NCI-H524 treated with DMSO at 0.1 percent for 48 hours (cell line): Measurements from ENCODE around the gene TMA7.

Experiments
- DNase-seq: peaks from one replicate; lab custom pipeline; 2025; lab: John Stamatoyannopoulos, UW

The TMA7 gene

DNA sequence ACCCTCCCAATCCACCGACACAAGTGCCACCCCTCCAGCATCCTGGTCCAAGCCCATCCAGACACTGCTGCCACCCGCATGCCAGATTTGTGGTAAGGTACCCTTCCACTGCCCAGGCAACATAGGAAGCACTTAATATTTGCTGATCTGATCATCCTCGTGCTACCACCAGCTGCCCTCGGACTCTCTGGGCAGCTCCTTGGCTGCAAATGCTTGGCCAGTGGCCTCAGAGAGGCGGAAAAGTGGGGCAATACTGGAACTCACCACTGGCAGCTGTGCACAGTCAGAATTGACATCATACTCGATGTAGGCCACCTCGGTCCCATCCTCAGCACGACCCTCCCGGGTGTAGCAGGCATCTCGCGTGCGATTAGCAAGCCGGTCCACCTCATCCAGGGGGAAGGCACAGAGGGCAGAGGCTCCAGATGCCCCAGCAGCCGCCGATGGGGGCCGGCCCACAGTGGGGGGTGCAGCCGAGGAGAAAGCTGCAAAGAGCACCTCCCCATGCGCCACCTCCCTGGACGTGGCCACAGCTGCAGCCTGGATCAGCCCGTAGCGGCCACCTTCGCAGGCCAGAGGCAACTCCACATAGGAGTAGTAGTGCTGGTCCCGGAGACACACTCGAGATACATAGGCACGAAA lies 16.7 kb upstream of the TMA7 start:
- DNase-seq, result no peak

- no peak for DNase-seq
Observed at GRCh38 chr3:48423883-48424695, 16.0 kb upstream of the TMA7 start.

GRCh38 chr3:48425281-48425812 lies 14.7 kb upstream of the TMA7 start:
- DNase-seq, result no peak

GRCh38 chr3:48426401-48426909 lies 13.6 kb upstream of the TMA7 start:
- no peak for DNase-seq

DNA sequence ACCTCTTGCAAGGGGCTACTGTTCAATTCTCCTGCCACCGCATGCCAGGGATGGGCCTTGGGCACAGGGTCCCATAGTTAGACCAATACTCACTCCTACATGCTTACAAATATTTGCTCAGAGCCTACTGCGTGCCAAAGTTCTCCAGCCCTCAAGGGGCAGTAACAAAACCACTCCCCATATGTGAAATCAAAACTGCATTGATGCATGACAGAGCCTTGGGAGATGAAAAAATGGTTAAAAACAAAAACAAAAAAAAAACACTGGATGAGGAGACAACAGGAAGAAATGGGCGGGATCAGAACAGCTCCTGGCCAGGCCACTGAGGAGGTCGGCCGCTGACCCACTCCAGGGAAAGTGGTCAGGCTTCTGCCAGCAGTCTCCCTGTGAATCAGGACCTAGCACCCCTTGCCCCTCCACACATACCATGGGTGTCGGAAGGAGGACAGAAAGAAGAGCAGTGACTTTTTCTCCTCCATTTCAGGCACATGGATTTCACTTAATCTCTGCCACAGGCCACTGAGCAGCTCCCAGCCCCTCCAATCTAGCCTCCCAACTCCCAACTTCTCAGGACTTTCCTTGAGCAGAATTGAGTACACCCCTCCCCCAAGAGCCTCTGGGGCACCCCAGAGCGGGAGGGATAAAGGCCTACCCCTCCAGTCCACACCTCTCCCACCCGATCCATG lies 13.0 kb upstream of the TMA7 start:
- no peak for DNase-seq

GRCh38 chr3:48427630-48427962 lies 12.5 kb upstream of the TMA7 start:
- DNase-seq, result no peak

DNA sequence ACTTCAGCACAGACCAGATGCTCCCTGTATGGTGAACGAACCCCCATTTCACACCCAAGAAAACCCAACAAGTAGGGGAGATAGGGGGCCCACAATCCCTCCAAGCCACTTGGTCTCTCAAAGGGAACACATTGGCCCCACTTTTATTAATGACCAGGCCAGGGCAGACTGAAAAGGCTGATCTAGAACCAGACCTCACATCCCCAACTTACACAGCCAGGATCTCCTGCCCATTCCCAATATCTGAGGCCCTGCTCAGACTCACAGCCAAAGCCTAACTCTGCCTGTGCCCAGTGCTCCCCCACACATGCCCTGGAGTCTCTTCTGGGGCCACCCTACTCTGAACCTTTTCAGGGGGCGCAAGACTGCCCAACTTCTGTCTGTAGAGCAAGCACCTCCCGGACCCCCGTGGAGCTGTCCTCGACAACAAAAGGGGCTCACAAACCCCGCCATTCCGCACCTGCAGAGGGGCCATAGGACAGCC lies 11.9 kb upstream of the TMA7 start:
- no peak for DNase-seq

GRCh38 chr3:48428572-48429316 lies 11.3 kb upstream of the TMA7 start:
- DNase-seq, result no peak

GRCh38 chr3:48429317-48429959 lies 10.6 kb upstream of the TMA7 start:
- DNase-seq, result no peak

DNA sequence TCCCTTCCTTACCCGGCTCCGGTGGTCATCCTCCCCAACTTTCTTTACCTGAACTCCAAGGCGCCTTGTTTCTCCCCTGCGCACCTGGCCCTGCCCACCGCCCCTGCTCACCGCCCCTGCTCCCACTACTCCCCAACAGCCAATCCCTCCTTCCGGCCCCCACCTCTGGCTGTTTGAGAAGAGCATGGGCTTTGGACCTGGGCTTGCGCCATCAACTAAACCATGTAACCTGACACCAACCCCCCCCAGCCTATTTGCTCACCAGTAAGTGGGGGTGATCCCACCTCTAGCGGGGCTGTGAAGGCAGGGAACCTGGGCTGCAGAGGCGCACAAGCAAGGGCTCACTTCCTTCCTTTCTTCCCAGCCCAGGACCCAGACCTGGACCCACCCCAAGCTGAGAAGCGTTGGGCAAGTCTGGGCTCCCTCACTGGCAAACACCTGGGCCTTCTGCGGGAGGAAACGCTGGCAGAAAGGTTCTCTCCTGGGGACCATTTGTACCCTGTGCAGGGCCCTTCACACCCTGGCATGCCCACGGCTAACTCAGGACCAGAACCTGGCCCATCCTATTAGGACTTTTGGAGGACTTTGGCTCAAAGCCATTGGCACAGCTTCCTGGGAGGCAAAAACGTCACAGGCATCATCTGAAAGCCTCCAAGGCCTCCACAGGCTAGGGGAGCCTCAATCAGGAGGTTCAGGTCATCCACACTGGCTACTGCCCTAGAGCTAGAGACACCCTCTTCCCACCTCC lies 9.9 kb upstream of the TMA7 start, which contains the start of gene PLXNB1:
Gene PLXNB1 (minus strand): TSS at position 127 of the 748 bp plus-strand sequence. CDS start 5,475 bp downstream, outside the sequence.
- DNase-seq, result no peak

- DNase-seq, result no peak
Observed at GRCh38 chr3:48430708-48431101, 9.4 kb upstream of the TMA7 start.

DNA sequence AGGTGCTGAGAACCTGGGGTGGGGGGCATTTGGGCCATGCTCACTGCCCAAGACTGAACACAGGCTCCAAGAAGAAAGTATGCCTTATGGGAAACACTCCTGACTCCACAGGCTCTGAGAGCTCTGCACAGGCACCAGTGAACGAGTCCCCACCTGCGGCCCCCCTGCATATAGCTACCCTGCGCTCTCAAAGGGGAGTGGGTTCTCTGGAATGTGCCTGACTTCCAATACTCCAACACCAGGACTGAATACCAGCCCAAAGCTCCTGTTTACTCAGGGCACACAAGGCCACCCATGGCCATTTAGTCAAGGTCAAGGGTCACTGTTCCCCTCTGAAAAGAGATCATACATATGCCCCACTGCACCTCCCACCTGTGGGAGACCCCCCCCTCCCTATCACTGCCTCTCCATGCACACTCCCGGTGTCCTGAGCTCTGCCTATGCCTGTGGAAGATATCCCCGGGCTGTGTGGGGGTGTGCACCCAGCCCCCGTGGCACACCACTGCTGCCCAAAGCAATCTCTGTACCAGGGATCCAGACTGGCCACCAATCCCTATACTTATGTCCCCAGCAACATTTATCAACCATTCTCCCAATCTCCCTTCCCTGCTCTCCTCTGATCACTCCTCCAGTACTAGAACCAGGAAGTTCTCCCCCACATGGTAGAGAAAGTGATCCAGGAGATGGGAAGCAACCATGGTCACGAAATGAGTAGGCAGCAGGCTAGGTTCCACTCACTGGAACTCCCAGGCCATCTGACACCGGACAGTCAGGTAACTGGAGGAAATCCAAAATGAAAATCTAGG lies 8.6 kb upstream of the TMA7 start:
- DNase-seq, result no peak

DNA sequence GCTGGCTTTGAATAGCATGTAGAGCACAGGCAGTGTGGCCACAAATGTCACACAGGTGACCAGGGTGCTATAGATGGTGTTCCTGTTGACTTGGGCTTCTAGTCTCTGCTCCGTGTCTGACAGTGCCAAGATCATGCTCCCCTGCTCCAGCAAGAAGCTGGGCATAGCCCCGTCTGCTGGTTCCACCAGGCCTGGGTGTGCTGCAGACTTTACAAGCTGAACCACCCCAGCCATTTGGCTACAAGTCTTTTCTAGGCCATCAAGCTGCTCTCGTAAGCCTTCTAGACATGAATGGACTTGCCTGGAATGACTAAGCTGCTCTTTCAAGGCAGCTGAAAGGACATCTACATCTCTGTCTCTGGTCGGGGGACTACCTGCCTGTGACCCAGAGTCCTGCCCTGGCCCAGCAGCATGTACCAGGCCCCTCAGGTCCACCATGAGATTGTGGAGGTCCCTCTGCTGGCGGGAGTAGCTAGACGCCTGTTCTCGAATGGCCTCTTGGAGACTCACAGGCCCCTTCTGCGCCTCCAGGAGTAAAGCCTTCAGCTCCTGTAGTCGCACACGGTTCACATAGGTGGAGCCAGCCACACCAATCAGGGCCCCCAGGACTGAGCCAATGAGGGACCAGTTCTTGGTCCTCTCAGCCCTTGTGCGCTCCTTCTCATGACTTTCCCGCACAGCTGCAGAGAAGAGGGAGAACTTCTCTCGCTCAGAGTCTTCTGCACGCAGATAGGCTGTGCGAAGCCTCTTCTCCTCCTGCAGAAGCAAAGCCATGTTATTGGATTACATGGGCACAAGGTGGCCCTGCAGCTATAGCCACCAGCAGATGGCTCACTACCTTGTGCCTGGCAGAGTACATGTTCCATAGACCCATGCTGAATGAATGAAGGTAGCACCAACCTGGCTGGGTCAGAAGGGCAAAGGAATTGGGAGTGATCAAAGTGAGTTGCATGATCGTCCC lies 7.4 kb upstream of the TMA7 start:
- no peak for DNase-seq

GRCh38 chr3:48433472-48434118 lies 6.5 kb upstream of the TMA7 start:
- no peak for DNase-seq

DNA sequence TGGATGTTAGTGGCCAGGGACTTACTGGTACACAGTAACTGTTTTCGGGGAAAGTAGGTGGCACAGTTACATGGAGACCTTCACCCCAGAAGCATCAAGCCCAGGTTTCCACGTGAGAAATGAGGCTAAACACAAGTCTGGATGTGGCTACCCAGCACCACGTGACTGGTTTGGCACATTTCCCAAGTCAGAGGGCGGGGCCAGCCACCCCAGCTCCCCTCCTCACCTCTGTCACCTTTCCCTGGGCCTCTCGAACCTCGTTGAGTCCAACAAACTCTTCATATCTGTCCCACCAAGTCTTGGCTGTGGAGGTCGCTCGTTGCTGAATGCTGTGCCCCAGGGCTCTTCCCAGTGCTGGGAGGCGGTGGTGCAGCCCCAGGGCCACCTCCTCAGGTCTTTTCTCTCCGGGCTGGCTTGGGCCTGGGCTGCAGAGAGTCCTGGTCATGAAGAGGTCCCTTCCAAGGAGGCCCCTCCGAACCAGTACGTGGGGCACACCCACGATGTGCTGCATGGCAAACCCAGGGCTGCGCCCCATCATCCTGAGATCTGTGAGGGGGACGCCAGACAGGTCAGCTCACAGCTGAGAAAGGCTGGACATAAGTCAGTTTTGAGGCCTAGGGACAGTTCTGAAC lies 5.3 kb upstream of the TMA7 start:
- no peak for DNase-seq

DNA sequence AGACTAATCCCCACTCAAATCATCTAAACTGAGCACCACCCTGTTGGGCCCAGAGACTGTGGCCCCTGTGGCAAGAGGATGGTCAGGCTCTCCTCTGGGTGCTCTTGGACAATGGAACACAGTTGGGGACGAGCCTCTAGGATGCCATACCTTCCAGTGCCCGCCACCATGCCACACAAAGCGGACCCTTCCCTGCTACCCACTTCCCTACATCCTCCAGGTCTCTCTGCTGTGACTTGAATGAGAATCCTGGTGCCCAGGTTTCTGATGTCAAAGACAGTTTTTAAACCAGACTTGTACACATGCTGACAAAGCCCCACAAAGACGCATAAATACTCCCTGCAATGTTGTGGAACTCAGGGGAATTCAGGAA lies 4.8 kb upstream of the TMA7 start:
- no peak for DNase-seq

GRCh38 chr3:48435774-48436476 lies 4.1 kb upstream of the TMA7 start:
- DNase-seq, result no peak
